A172 (cell line): ENCODE measurements around the gene FGF12. TPM values are rescaled to one million over a fixed set of nuclear protein-coding genes. Genes with fewer than 3 reads are reported as not detected.

Source experiments
- DNase-seq: peaks from one replicate; pipeline ENCODE4 v3.0.0-alpha.2; 2015; ENCODE audit warnings: low spot score
- total RNA-seq: library from RNA; depleted of rRNA; stranded (reverse); fragments of >200 nt; shearing (Covaris generic); gene quantifications from 2 replicates; pipeline ENCODE4 v1.2.3, GENCODE V29; 2014

The FGF12 gene
- total RNA-seq, 1 experiment from 2014 or later, result 4.3 TPM

DNA sequence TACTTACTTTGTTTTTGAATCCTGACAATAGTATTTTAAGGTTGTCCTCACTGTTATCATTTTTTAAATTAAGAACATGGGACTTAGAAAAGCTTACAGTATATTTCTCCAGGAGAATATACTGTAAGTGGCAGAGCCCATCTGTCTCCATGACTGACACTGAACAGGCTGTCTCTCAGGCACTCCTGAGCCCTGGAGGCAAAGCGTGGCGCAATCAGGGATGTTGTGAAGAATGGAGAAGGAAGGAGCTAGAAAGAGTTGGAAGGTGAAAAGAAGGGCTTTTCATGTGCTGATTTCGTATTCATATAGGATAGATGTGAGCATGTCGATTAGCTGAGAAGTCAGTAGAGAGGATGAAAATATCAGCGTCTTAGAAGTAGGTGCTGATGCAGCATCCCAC lies 41.5 kb downstream of the FGF12 start:
- DNase-seq, result no peak

- DNase-seq, result no peak
These were observed 43.2 kb downstream of the FGF12 start for GRCh38 chr3:192684151-192684550.

- DNase-seq, result no peak
These were observed 51.2 kb downstream of the FGF12 start for GRCh38 chr3:192675958-192676649.

DNA sequence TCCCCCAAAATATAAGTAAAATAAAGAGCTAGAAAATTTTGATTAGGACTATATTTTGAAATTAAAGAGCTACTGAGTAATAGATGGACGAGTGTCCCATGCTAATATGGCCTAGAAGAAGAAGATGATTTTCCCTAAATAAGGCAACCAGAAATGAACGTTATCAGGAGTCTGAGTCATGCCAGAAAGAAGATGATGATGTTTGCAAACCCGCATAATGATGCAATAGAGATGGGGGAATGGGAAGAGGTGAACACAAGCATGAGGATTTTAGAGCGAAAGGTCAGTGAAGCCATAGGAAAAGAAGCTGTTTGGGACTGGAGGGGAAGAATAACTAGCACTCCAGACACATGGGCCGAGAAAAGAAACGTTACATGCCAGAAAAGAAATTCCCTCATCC lies 71.7 kb downstream of the FGF12 start:
- DNase-seq, result no peak

- DNase-seq, result no peak
These were observed 72.3 kb downstream of the FGF12 start for GRCh38 chr3:192655040-192655439.

DNA sequence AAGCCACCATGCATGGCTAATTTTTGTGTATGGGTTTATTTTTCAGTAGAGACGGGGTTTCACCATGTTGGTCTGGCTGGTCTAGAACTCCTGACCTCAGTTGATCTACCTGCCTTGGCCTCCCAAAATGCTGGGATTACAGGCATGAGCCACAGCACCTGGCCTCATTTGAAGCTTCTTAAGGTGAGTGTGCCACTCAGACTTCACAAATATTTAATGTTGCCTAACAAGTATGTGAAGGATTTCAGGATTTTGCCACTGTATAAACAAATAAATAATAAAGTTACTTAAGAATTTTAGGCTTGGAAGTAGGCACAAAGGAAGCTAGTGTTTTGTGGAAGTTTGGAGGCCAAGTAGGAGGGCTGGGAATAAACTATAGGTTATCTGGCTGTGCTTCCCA lies 73.5 kb downstream of the FGF12 start:
- no peak for DNase-seq

DNA sequence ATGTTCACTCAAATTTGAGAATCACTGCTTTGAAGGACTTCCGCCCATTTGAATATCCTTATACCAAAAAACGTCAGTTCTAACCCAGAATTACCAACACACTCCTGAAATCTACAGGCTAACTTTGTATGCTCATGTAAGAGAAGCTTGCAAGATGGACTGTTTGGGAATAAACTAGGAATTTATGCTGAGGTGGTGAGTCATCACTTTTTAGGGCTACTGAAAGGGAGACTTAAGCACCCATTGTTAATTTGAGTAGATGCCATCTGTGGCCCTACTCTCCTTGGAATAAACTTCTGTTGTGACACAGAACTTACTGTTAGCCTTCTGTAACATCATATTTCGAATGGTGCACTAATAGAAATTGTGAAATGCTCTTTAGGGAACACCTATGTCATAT lies 74.6 kb downstream of the FGF12 start:
- no peak for DNase-seq

DNA sequence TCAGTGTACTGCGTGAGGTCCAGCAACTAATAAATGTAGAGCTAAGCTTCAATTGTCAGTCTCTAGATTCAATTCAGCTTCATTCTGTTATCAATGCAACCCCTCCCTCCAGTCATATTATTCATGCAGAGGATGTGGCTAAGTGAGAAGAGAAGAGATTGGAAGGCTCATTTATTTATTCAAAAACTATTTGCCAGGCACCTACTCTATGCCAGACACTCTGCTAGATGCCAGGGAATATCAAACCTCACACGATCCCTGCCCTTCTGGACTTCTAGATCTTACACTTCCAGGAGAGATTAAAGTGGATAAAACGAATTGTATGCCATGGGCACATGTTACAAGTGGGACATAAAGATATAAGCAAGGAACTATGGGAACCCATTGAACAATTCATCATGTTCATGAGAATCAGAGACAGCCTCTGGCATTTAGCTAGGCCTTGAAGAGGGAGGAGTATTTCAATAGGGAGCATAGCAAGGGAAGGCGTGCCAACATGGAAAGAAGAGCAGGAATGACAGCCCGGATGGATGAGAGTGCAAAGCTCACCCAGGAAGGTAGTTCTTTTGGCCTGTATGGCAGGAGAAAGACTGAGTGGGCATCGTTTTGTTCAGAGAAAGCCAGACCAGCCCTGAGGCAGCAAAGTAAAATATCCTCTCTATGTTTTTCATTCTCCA lies 75.4 kb downstream of the FGF12 start:
- no peak for DNase-seq

DNA sequence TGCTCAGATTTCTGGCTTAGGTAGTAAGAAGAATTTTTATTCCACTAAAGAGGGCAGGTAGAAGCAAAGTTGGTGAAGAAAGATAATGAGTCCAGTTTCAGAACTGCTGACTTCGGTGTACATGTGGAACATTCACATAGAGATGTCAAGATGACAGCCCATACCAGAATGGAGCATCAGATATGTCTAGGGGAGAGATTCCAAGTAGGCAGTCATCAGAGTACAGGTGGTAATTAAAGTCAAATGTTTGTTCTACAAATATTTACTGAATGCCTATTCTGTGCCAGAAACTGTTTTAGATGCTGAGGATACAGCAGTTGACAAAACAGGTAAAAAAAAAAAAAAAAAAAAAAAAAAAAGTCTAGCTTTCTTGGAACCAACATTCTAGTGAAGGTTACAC lies 81.9 kb downstream of the FGF12 start:
- DNase-seq, result no peak

DNA sequence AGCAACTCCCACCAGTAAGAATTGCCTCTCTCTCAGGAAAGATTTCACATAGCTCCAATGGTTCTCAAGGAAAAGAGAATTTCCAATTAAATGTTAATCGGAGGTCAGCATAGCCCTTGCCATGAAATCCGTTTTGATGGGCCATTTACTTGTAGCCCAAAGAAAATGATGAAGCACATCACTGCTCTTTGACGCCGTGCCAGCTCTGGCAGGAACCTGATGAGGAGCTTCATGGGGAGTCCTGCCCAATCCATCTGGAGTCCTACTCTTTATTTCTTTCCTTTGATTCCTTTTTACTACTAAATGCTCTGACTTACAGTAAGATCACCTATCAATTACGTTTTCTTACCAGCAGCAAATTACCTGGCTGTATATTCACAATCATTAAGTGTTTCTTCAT lies 84.7 kb downstream of the FGF12 start:
- DNase-seq, result no peak

GRCh38 chr3:192641919-192642318 lies 85.4 kb downstream of the FGF12 start:
- no peak for DNase-seq

GRCh38 chr3:192639987-192640386 lies 87.4 kb downstream of the FGF12 start:
- DNase-seq, result no peak

DNA sequence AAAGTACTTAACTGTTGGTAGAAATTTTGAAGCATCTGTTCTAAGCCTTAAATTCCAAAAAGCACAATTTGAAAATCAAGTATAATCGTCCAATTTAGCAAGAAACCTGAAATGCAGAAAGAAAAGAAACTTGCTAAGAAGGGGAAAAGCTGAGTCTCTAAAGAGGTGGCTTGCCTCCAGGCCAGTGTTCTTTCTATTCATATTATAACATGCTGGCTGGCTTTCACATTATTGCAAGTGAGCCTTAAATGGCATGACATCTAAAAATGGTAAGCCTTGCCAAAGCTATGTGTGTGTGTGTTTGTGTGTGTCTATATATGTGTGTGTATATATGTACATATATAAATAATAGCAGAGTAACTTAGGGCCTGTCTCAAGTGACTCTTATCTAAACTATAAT lies 89.5 kb downstream of the FGF12 start:
- DNase-seq, result no peak

- no peak for DNase-seq
These were observed 90.6 kb downstream of the FGF12 start for GRCh38 chr3:192636517-192637444.

GRCh38 chr3:192629429-192629828 lies 97.9 kb downstream of the FGF12 start:
- DNase-seq, result no peak

GRCh38 chr3:192621909-192622308 lies 105.4 kb downstream of the FGF12 start:
- no peak for DNase-seq

GRCh38 chr3:192620275-192620674 lies 107.1 kb downstream of the FGF12 start:
- no peak for DNase-seq

DNA sequence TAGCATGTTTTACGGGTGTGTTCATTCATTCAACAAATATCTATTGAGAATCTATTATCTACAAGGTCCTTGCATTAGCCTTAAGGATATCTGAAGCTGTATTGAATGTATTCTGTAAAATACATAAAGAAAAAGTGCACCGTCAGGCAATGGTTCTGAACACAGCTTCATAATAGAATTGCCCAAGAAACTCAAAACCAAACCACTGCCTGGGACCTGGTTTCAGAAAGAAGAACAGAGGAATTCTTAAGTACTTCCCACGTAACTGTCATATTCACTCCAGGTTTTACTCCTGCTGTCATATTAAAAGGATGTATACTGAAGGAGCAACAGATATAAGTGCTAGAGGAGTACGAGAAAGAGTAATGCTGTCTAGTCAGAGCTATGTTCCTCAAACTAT lies 115.9 kb downstream of the FGF12 start:
- no peak for DNase-seq

- no peak for DNase-seq
These were observed 118.4 kb downstream of the FGF12 start for GRCh38 chr3:192608726-192609600.

DNA sequence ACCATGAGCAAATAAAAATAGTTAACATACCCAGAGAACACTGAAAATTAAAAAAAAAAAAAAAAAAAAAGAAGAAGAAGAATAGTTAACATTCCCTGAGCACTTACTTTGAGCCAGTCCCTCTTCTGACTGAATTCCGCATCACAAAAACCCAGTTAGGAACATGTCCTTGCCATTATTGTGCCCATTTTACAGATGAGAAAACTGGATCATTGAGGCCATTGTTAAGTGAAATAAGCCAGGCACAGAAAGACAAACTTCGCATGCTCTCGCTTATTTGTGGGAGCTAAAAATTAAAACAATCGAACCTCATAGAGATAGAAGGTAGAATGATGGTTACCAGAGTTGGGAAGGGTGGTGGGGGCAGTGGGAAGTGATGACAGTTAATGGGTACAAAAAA lies 119.5 kb downstream of the FGF12 start:
- DNase-seq, result no peak

GRCh38 chr3:192597913-192598312 lies 129.4 kb downstream of the FGF12 start:
- DNase-seq, result no peak

GRCh38 chr3:192597506-192597905 lies 129.8 kb downstream of the FGF12 start:
- no peak for DNase-seq
